HEK293 (cell line): ENCODE measurements around the gene UST.

ENCODE experiments used
- SCRT2 ChIP-seq: fragments of 450-650 bp; formaldehyde crosslinking; IDR thresholded peaks from 2 replicates; pipeline ENCODE4 v1.5.1; 2016; ENCODE audit warnings: missing biosample characterization, missing genetic modification characterization
- TCF7L2 ChIP-seq: IDR thresholded peaks from 2 replicates; pipeline ENCODE4 v1.6.1; 2011; ENCODE audit warnings: low read depth, mild to moderate bottlenecking, inconsistent platforms, low read length, moderate library complexity, borderline replicate concordance
- ZBTB8A ChIP-seq: fragments of 450-650 bp; formaldehyde crosslinking; IDR thresholded peaks from 2 replicates; pipeline ENCODE4 v1.5.1; 2016; ENCODE audit warnings: missing biosample characterization, missing genetic modification characterization
- ZNF24 ChIP-seq: fragments of 450-650 bp; formaldehyde crosslinking; IDR thresholded peaks from 2 replicates; pipeline ENCODE4 v1.5.1; 2016; ENCODE audit warnings: missing biosample characterization, missing genetic modification characterization
- ZNF248 ChIP-seq: fragments of 450-650 bp; formaldehyde crosslinking; IDR thresholded peaks from 2 replicates; pipeline ENCODE4 v1.5.1; 2017; ENCODE audit warnings: missing biosample characterization, missing genetic modification characterization
- ZNF555 ChIP-seq: fragments of 450-650 bp; formaldehyde crosslinking; conservative IDR thresholded peaks from 2 replicates; pipeline ENCODE4 v1.5.1; 2017; ENCODE audit warnings: missing biosample characterization, mild to moderate bottlenecking, missing genetic modification characterization, inconsistent platforms
- TF ChIP-seq, protein P1 (sequence below): fragments of 450-650 bp; formaldehyde crosslinking; IDR thresholded peaks from 2 replicates; pipeline ENCODE4 v1.5.1; 2016; ENCODE audit warnings: missing biosample characterization, missing genetic modification characterization
- TF ChIP-seq, protein P2 (sequence below): fragments of 450-650 bp; formaldehyde crosslinking; IDR thresholded peaks from 2 replicates; pipeline ENCODE4 v1.5.1; 2016; ENCODE audit warnings: missing biosample characterization, missing genetic modification characterization
- TF ChIP-seq, protein P3 (sequence below): IDR thresholded peaks from 2 replicates; pipeline ENCODE4 v1.6.1; 2011; ENCODE audit warnings: mild to moderate bottlenecking, low read depth, low read length, borderline replicate concordance

DNA sequence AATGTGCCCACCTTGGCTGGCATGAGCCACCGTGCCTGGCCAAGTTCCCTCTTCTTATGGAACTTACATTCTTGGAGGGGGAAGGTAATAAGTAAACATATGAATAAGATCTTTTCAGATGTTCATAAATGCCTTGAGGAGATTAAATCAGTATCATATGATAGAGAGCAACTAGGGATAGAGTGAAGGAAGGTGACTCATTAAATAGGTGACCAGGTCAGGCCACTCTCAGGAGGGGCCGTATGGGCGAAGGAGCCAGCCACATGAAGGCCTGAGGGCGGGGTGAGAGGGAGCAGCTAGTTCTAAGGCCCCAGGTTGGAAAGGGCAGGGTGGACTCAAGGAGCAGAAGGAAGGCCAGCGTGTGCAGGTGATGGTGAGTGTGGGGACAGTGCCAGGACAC lies 91.1 kb downstream of the UST start:
- TF ChIP-seq ZBTB8A (tag by site-specific recombination) = no peak
- TF ChIP-seq ZNF24 (tag by site-specific recombination) = no peak
- TF ChIP-seq, protein P1, sequence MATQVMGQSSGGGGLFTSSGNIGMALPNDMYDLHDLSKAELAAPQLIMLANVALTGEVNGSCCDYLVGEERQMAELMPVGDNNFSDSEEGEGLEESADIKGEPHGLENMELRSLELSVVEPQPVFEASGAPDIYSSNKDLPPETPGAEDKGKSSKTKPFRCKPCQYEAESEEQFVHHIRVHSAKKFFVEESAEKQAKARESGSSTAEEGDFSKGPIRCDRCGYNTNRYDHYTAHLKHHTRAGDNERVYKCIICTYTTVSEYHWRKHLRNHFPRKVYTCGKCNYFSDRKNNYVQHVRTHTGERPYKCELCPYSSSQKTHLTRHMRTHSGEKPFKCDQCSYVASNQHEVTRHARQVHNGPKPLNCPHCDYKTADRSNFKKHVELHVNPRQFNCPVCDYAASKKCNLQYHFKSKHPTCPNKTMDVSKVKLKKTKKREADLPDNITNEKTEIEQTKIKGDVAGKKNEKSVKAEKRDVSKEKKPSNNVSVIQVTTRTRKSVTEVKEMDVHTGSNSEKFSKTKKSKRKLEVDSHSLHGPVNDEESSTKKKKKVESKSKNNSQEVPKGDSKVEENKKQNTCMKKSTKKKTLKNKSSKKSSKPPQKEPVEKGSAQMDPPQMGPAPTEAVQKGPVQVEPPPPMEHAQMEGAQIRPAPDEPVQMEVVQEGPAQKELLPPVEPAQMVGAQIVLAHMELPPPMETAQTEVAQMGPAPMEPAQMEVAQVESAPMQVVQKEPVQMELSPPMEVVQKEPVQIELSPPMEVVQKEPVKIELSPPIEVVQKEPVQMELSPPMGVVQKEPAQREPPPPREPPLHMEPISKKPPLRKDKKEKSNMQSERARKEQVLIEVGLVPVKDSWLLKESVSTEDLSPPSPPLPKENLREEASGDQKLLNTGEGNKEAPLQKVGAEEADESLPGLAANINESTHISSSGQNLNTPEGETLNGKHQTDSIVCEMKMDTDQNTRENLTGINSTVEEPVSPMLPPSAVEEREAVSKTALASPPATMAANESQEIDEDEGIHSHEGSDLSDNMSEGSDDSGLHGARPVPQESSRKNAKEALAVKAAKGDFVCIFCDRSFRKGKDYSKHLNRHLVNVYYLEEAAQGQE = no peak
- TF ChIP-seq, protein P2, sequence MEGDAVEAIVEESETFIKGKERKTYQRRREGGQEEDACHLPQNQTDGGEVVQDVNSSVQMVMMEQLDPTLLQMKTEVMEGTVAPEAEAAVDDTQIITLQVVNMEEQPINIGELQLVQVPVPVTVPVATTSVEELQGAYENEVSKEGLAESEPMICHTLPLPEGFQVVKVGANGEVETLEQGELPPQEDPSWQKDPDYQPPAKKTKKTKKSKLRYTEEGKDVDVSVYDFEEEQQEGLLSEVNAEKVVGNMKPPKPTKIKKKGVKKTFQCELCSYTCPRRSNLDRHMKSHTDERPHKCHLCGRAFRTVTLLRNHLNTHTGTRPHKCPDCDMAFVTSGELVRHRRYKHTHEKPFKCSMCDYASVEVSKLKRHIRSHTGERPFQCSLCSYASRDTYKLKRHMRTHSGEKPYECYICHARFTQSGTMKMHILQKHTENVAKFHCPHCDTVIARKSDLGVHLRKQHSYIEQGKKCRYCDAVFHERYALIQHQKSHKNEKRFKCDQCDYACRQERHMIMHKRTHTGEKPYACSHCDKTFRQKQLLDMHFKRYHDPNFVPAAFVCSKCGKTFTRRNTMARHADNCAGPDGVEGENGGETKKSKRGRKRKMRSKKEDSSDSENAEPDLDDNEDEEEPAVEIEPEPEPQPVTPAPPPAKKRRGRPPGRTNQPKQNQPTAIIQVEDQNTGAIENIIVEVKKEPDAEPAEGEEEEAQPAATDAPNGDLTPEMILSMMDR (tag by site-specific recombination) = no peak
- no peak for TF ChIP-seq TCF7L2
- no peak for TF ChIP-seq SCRT2
- no peak for TF ChIP-seq ZNF248
- TF ChIP-seq, protein P3, sequence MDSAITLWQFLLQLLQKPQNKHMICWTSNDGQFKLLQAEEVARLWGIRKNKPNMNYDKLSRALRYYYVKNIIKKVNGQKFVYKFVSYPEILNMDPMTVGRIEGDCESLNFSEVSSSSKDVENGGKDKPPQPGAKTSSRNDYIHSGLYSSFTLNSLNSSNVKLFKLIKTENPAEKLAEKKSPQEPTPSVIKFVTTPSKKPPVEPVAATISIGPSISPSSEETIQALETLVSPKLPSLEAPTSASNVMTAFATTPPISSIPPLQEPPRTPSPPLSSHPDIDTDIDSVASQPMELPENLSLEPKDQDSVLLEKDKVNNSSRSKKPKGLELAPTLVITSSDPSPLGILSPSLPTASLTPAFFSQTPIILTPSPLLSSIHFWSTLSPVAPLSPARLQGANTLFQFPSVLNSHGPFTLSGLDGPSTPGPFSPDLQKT = no peak
- no peak for TF ChIP-seq ZNF555
